Brain microvascular endothelial cell (primary cell): ENCODE measurements around the gene GALNT9.
A peak's percentile ranks its signal among the peaks of the same experiment; 100 is the strongest.

Source experiments
- DNase-seq: peaks from one replicate; pipeline ENCODE4 v3.0.0-alpha.2; 2020
- H3K27ac ChIP-seq: fragments of 250-450 bp; sonication (Bioruptor Pico); 2 replicates; pipeline ENCODE4 v1.5.1; 2020; ENCODE audit warnings: mild to moderate bottlenecking, moderate library complexity
- H3K27me3 ChIP-seq: fragments of 250-450 bp; sonication (Bioruptor Pico); replicated peaks from 2 replicates; pipeline ENCODE4 v1.5.1; 2020; ENCODE audit warnings: mild to moderate bottlenecking
- H3K36me3 ChIP-seq: fragments of 250-450 bp; sonication (Bioruptor Pico); replicated peaks from 2 replicates; pipeline ENCODE4 v1.5.1; 2020; ENCODE audit warnings: mild to moderate bottlenecking
- H3K4me3 ChIP-seq: 2 replicates; pipeline ENCODE4 v1.5.1; 2011; ENCODE audit warnings: low read depth, mild to moderate bottlenecking, control low read depth, low read length, moderate library complexity
- CTCF ChIP-seq: IDR thresholded peaks from 2 replicates; pipeline ENCODE4 v1.5.1; 2011; ENCODE audit warnings: low read depth, mild to moderate bottlenecking, moderate library complexity, low read length, control low read depth, inconsistent platforms; ENCODE audit errors: missing control alignments
- in situ Hi-C: cut with HindIII; loops from 2 replicates; pipeline ENCODE4 v1.10.0; 2017; ENCODE audit warnings: low sequenced_read_pairs, low pct_ligation_motif_present

The GALNT9 gene

DNA sequence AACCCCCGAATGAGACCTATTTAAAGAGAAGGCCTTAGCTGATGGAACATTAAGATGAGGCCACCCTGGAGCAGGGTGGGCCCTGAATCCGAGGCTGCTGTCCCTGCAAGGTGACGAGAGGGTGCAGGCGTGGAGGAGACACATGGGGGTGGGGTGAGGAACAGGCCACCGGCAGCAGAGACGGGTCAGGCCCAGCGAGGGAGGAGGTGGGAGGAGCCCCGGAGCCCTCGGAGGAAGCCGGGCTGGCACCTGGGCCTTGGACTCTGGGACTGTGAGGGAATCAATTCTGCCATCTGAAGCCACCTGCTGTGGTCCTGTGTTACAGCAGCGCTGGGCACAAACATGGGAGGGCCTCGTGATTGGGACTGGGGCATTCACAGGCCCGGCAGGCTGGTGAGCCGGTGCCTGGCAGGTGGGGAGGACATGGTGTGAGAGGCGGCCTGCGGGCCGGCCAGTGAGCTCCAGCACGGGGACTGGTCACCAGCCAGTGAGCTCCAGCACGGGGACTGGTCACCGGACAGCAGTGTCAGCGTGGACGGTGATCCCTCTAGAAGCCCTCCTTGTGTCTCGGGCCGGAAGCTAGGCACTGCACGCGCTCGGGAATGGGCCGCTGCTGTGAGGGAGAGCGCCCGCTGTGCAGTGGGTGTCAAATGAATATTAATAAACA, 138.4 kb downstream of the GALNT9 start:
- no peak overlapping the region for H3K4me3 ChIP-seq
- in situ Hi-C loops = no loop called here
- H3K36me3 ChIP-seq = no peaks in the 10 kb centered on the region
- H3K27ac ChIP-seq = no peak overlapping the region
- no peak for DNase-seq
- no peak for TF ChIP-seq CTCF
- H3K27me3 ChIP-seq = peaks cover 2% of the 10 kb centered on the region

DNA sequence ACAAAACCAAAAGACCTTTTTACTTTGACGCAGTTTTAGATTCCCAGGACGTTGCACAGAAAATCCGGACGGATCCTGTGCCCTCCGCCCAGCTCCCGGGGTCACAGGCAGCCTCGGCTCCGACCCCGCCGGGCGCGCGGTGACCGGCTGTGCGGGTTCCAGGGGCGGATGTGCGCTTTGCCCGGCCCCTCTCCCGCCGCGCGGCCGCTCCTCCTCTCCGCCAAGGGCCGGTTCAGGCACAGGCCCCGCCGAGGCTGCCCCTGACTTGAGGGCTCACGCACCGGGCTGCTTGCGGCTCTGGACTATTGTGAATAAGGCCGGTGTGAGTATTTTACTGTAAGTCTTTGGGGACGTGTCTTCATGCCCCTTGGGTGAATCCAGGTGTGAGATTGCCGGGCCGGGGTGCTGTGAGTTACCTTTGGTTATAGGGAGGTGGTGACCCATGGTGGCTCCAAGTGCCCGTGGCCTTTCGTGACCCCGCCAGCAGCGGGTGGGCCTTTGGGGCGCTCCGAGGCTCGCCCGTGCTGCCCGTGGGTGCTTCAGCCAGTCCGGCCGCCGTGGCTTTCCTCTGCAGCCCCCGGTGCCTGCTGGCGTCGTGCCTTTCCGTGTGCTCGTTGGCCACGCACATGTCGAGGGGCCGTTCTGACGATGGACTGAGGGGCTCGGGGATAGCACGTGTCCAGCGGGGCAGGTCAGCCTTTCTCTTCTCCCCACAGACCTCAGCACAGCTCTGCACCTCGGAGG, 139.2 kb downstream of the GALNT9 start:
- H3K36me3 ChIP-seq = no peaks in the 10 kb centered on the region
- H3K27ac ChIP-seq = no peak overlapping the region
- H3K4me3 ChIP-seq = peak overlapping the region; percentile 52
- TF ChIP-seq CTCF = no peak
- H3K27me3 ChIP-seq = peaks cover 5% of the 10 kb centered on the region
- no peak for DNase-seq
- in situ Hi-C loops = no loop called here

DNA sequence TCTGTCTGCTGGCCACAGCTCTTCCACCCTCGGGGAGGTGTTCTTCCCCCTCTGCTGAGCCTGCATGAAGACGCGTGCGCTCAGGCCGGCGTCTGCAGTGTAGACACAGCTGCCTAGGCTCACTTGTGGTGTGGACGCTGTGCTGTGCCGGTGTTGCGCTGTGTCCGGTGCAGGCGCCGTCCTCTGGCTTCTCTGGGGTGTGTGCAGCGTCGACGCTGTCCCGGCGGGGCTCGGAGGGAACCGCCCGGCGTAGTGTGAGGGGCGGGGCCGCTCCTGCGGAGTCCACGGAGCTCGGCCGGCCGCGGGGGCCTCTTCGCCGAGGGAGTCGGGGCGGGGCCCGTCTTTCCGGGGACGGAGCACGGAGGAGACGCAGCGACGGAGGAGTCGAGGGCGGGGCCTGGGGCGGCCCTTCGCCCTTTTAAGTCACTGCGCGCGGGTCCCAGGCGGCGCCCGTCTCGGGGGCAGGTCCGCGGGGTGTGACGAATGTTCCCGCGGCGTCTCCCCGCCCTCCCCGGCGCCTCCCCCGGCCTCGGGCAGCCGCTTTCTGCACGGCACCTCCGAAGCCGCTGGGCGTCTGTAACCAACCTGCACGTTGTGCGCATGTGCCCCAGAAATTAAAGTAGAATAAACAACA, 139.9 kb downstream of the GALNT9 start:
- H3K4me3 ChIP-seq = peak overlapping the region; percentile 52
- peak; percentile 79 for DNase-seq
- H3K36me3 ChIP-seq = no peaks in the 10 kb centered on the region
- TF ChIP-seq CTCF = no peak
- H3K27ac ChIP-seq = no peak overlapping the region
- H3K27me3 ChIP-seq = peaks cover 10% of the 10 kb centered on the region
- in situ Hi-C loops = no loop called here

DNA sequence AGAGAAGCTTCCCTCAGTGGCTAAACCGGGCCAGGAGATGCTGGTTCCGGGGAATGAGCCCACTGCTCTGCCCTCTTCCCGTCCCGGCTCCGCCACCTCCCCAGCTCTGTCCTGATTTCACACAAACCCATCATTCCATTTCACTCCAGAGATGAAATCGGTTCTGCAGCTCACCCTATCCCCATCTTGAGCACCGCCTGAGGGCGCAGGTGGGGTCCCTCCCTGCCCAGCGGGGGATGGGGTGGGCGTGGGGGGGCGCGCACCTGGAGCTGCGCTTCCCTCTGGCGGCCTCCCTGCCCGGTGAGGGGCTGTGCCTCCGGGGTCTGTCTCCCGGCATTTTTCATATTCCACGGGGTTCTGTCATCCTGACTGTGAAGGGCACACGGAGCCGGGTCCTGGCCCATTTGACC, 140.5 kb downstream of the GALNT9 start:
- H3K27ac ChIP-seq = no peak overlapping the region
- no peak for DNase-seq
- in situ Hi-C loops = no loop called here
- peaks cover 10% of the 10 kb centered on the region for H3K27me3 ChIP-seq
- H3K4me3 ChIP-seq = peak overlapping the region; percentile 52
- no peak for TF ChIP-seq CTCF
- no peaks in the 10 kb centered on the region for H3K36me3 ChIP-seq

GRCh38 chr12:132188451-132188901, 140.9 kb downstream of the GALNT9 start:
- no peak overlapping the region for H3K27ac ChIP-seq
- H3K4me3 ChIP-seq = no peak overlapping the region
- H3K27me3 ChIP-seq = peaks cover 10% of the 10 kb centered on the region
- TF ChIP-seq CTCF = no peak
- in situ Hi-C loops = no loop called here
- no peaks in the 10 kb centered on the region for H3K36me3 ChIP-seq
- DNase-seq = no peak
